HG03064 (cell line): Measurements from ENCODE around the gene CLEC4E.
"Not testable (repeated sequence)": the region's sequence is repeated elsewhere in the genome, so short reads cannot be mapped to it uniquely, and the experiment has no call there.

ENCODE experiments used
- ATAC-seq: cut with Tn5 transposase; IDR thresholded peaks from one replicate; pipeline ENCODE4 v1.9.1; 2021; ENCODE audit warnings: low read depth; ENCODE audit not compliant: unreplicated experiment

CLEC4E gene

DNA sequence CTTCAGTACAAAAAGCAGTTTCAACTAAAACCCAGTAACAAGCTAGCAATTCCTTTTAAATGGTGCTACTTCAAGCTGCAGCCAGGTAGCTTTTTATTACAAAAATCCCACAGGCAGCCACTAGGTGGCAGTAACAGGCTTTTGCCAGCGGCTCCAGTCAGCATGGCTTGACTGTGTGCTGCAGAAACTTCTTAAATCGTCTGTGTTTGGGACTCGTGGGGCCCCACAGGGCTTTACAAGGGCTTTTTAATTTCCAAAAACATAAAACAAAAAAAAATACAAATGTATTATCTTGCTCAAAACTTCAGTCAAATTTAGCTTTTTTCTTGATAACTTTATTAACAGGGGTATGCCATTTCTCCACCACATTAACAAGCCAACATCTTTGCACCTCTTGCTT, 3.6 kb upstream of the CLEC4E start:
- no peak for ATAC-seq

DNA sequence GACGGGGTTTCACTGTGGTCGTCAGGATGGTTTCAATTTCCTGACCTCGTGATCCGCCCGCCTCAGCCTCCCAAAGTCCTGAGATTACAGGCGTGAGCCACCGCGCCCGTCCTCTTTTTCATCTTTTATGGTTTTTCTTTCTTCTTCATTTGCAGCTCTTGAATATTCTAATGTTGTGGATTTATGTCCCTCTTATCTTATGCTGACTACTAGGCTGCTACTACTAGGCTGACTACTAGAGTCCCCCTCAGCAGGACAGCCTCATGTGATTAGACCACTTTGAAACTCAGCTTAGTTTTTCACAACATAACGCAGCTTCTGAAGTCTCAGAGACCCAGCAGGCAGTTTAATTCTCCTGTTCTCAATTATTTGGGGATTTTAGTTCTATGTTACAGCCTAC, 857 bp upstream of the CLEC4E start:
- no peak for ATAC-seq

DNA sequence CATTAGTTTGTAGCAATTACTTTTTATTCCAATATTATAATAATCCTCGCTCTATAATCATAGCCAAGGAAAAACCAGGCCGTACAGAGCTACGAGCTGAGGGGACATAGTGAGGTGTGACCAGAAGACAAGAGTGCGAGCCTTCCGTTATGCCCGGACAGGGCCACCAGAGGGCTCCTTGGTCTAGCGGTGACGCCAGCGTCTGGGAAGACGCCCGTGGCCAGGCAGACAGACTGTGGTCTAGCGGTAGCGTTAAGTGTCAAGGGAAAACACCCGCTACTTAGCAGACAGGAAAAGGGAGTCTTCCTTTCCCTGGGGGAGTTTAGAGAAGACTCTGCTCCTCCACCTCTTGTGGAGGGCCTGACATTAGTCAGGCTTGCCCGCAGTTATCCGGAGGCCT, 2.9 kb downstream of the CLEC4E start:
- ATAC-seq, result not testable (repeated sequence)

DNA sequence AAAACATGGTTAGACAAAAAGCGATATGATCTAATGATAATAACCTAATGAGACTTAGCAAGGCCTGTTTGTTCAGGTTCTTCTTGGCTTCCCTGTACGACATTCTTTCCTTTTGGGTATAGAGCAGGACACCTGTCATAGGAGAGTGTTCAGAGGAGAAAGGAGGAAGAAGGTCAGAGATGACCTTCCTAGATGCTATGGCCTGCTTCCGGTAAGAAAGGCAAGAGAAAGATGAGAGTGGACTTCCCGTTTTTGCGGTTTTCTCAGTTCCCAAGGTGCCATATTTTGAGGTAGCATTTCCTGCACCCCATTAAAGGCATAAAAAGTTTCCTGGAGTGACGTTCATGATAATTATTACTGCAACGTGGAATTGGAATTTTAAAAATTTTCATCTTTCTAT, 8.7 kb downstream of the CLEC4E start:
- ATAC-seq, result no peak

DNA sequence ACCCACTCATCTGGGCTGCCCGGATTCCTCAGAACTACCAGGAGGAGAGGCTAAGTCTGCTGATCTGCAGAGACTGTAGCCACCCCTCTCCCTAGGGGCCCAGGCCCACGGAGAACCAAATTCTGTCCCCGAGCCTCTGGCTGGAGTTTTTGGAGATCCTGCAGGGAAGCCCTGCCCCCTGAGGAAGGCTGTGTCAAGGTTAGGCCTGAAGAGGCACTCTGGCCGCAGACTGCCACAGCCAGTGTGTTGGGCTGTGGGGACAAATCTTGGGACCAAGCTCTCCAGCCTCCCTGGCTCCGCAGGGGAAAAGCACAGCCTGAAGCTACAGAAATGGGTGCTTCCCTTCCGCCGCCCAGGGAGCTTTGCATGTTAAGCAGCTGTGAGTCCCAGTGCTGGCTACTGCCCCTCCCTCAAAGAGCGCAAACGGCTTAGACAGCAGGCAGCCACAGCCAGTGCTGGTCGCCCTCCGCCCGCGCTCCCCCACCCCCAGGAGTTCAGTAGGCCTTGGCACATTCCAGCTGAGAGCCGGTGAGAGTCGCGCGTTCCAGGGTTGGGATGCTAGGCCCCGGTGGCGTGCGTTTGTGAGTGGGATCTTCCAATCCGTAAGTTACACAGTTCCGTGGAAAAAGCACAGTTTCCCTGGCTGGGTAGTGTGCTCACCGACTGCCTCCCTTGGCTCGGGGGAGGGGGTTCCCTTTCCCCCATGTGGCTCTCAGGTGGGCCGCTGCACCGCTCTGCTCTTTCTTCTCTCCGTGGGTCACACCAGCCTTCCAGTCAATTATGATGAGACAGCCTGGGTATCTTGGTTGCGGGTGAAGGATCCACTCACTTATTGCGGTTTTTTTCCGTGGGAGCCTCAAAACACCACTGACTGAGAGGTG, 13.2 kb downstream of the CLEC4E start:
- ATAC-seq, result no peak

DNA sequence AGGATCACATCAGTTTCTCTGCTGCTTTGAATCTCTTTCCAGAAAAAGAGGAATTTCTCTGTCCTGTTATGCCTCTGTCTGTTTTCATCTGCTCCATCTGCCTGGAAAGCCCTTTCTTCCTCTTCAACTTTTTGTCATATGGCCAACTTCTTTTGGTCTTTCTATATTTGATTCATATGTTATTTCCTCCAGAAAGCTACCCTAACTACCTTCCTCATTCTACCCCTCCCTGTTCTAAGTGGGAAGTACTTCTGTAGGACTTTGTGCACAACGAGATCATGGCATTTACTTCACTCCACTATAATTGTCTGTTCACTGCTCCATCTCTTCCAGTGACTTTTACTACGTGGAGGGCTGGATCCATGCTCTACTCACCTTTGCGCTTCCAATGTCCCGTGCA, 21.5 kb downstream of the CLEC4E start:
- no peak for ATAC-seq

DNA sequence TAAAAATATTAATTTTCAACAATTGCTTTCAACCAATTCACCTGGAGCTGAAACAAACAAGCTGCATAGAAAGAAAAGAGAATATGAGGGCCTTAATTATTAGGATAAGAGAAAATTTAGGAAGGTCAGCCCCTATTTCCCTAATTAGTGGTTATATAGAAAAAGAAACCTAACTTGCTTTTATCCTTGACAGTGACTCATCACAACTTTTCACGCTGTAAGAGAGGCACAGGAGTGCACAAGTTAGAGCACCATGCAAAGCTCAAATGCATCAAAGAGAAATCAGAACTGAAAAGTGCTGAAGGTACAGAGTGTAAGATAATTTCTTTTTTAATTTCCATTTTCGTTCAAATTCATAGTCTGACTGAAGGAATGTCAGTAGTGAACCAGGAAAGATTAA, 22.7 kb downstream of the CLEC4E start:
- ATAC-seq, result no peak

DNA sequence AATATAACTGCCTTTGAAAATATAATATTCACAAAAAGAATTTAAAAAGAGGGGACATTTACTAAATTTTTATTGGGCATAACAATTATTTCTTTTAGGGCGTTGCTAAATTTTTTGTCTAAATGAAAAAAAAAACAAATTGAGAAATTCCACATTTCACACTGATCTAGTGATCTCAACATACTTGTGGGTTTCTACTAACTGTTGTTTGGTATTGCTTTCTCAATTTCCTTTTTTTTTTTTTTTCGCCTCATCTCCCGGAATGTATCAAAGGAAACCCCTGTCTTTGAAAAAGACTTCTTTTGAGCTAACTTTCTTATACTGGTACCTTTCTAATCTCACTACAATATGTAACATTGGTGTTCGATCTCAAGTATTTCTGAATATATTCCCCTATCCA, 27.4 kb downstream of the CLEC4E start, which contains the start of gene CLEC4D:
CLEC4D (plus strand) TSS at position 248 of the 400 bp plus-strand sequence. CDS start 230 bp downstream, outside the sequence.
- no peak for ATAC-seq

DNA sequence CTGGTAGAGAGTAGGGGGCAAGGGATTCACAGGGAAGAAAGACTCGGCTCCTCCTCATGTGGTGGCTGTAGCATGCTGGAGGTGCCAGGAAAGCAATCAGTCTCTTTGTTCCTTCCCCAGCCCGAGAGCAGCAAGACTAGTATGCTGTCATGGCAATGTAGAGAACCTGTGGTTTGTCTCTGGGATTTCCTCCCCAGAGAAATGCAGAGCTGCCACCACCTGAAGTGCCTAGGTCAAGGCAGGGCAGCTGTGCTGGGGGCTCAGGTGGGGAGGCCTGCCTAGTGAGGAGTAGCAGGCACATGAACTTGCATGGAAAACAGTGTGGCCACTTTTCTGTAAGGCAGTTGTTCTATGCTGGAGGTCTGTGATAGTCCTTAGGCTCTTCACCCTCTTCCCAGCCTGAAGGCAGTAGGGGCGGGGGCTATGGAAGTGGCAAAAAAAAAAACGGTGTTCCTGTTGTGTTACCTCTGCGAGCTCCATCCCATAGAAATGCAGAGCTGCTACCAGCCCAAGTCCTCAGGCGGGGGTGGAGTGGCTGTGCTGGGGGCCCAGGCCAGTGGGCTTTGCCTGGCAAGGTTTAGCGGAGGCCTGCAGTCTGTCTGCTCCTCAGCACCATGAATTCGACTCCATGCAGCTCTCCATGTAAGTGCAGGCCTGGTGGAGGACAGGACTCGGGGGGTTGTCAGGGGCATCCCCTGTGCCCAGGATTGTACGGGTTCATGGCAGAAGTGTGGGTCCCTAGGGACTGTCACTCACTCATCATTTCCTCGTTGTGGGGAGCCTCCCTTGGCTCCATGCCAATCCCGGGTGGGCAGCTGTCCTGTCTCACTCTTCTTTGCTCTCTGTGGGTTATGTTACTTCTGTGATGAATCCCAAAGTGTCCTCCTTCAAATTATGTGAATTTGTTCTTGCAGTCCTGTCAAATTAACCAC, 31.5 kb downstream of the CLEC4E start:
- no peak for ATAC-seq

DNA sequence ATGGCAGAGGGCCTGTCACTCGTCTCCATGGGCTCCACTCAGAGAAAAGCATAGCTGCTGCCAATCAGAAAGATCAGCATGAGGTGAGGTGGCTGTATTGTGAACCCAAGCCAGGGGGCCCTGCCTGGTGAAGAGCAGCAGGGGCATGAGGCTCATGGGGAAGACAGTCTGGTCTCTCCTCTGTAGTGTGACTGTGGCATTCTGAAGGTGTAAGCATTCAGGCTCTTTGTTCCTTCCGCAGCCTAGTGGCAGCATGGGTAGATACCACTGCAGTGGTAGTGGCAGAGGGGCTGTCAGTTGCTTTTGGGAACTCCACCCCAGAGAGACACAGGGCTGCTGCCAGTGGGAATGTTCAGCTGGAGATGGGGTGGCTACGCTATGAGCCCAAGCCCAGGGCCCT, 32.5 kb downstream of the CLEC4E start:
- ATAC-seq, result no peak

DNA sequence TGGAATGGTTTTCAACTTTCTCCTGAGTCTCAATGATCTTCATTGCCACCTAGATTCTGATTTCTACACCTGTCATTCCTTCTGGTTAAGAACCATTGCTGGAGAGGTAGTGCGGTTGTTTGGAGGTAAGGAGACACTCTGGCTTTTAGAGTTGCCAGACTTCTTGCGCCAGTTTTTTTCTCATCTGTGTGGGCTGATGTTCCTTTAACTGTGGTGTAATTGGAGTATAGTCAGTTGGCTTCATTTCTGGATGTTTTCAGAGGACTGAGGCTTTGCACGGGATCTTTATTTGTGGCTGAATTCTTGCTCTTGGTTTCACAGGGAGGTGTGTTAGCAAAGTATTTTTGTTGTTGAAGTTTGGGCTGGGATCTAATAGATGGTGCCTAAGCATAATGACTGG, 33.1 kb downstream of the CLEC4E start:
- ATAC-seq, result no peak

DNA sequence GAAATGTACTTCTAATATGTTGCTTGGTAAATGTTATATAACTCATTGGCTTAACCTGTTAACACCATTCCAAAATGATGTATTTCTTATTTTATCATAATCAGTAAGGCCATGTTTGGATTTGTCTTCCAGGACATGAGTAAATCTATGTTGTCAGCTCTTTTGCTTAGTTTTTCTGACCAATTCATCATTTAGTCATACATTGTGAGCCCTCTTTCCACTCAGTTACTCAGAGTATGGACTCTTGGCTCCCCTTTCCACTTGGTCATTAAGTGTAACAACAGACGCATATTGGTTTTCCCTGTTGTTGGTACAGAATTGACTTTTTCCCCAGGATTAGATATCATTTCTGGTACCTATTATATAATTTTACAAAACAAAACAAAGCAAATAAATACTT, 36.4 kb downstream of the CLEC4E start:
- ATAC-seq, result no peak

DNA sequence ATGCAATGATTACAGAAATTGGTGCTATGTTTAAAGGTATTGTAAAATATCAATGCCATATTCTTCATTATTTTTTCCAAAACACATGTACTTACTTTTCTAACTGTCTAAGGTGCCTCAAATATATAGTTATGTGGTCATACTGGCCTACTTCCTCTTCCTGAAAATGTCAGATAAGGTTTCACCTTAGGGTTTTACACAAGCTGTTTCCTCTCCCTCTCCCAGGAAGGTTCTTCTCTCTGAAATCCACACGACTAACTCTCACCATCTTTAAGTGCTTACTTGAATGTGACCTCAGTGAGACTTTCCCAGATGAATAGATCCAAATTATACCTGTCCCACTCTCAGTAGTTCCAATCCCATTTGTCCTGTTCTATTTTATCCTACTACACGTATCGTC, 39.0 kb downstream of the CLEC4E start:
- ATAC-seq, result no peak

DNA sequence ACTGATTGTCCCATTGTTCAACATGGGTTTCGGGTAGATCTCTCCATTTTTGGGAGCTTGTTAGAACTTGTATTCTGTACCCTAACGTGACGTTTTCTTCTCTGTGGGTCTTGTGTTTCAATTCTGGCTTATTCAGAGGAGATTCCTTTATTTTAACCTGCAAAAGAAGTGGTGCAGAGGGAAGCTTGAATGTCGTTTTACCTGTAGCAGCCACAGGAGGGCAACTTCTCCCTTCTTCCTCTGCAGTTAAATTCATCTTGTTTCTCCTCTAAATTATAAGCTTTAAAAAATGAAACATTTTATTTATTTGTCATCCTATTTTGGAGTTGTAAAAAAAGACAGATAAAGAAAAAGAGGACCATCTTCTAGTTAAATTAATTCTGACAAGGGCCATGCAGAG, 41.1 kb downstream of the CLEC4E start:
- ATAC-seq, result no peak

DNA sequence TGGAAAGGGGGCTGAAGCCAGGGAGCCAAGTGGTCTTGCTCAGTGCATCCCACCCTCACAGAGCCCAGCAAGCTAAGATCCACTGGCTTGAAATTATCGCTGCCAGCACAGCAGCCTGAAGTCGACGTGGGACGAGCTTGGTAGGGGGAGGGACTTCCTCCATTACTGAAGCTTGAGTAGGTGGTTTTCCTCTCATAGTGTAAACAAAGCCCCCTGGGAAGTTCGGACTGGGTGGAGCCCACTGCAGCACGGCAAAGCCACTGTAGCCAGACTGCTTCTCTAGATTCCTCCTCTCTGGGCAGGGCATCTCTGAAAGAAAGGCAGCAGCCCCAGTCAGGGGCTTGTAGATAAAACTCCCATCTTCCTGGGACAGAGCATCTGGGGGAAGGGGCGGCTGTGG, 44.6 kb downstream of the CLEC4E start:
- ATAC-seq, result not testable (repeated sequence)

DNA sequence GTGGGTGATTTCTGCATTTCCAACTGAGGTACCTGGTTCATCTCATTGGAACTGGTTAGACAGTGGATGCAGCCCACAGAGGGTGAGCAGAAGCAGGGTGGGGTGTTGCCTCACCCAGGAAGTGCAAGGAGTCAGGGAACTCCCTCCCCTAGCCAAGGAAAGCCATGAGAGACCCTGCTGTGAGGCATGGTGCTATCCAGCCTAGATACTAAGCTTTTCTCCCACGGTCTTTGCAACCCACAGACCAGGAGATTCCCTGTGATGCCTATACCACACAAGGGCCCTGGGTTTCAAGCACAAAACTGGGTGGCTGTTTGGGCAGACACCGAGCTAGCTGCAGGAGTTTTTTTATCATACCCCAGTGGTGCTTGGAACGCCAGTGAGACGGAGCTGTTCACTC, 45.0 kb downstream of the CLEC4E start:
- not testable (repeated sequence) for ATAC-seq

DNA sequence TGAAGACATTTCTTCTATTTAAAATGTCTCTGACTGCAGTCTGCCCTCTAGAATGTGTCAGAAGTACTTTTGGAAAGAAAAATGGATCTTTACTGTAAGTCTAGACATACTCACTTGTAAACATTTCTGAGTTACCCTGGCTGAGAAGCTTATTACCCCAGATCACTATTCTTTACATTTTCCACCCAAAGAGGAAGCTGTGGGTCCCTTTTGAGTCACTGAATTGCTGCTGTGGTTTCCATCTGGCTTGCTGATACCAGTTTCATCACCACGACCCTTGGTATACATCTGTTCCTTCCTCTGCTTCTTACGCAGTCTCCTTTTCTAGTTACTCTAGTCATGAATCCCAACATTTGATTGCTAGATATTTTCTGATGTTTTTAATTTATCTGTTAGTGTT, 47.6 kb downstream of the CLEC4E start:
- ATAC-seq, result peak; percentile 86

DNA sequence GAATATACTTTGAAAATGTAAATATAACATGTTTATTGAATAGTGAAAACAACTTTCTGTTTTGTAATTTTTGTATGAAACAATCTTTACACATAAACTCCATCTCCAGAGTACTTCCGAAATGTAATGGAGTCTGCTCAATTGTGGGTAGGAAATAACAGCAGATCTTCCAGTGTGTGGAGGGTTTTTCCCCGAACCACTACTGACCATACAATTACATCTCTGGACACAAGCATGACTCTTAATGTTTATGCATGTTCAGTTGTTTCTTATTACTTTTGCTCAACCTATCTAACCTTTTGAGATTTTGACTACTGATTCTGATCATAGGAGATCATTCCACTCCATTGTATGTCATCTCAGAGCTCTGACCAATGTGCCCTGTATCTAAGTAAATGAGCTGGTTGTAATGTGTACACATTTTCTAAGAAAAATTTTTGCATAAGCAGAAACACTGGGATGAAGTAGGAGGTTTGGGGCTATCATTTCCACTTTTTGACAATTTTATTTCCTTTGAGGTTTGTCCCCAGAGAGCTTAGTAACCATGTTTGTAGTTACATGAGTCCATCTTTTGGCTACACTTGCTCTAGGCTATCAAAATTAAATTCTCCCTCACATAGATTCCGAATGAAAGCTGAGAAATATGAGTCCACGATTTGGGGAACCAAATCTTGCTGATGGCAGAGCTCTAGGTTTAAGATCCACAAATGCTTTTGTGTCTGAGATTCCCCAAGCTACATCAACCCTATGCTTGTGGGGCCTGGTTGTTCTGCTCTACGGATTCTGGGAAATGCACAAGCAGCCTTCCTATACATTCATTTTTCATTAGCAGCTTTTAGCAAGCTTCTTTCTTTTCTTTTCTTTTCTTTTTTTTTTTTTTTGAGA, 48.8 kb downstream of the CLEC4E start:
- ATAC-seq, result no peak
